Transverse colon (tissue), 4 donors: ENCODE data around the gene BMAL1.

Experiments
- EP300 ChIP-seq: sonication (generic); formaldehyde crosslinking; IDR thresholded peaks from one replicate; pipeline ENCODE4 v1.6.1; 2017; ENCODE audit warnings: antibody characterized with exemption, low read depth
- POLR2A ChIP-seq: fragments of 450-650 bp; IDR thresholded peaks from one replicate; pipeline ENCODE4 v1.6.1; 2016; ENCODE audit warnings: antibody characterized with exemption, mild to moderate bottlenecking, moderate library complexity
- POLR2AphosphoS5 ChIP-seq, 3 donors: sonication (generic); formaldehyde crosslinking; IDR thresholded peaks; one replicate each; pipeline ENCODE4 v1.6.1; 2016; ENCODE audit warnings: antibody characterized with exemption in 3 of 3
- TF ChIP-seq, protein P1 (sequence below), 5 experiments: fragments of 200-600 bp in 3 of 5; fragments of 450-650 bp in 2 of 5; sonication (generic) in 3 of 5; IDR thresholded peaks; 1 replicate in 2 of 5; 2 replicates in 3 of 5; pipeline ENCODE4 v1.5.1; 2016 to 2017; ENCODE audit warnings: antibody characterized with exemption in 5 of 5, inconsistent platforms in 3 of 5, mild to moderate bottlenecking in 2 of 5, moderate library complexity in 1 of 5

DNA sequence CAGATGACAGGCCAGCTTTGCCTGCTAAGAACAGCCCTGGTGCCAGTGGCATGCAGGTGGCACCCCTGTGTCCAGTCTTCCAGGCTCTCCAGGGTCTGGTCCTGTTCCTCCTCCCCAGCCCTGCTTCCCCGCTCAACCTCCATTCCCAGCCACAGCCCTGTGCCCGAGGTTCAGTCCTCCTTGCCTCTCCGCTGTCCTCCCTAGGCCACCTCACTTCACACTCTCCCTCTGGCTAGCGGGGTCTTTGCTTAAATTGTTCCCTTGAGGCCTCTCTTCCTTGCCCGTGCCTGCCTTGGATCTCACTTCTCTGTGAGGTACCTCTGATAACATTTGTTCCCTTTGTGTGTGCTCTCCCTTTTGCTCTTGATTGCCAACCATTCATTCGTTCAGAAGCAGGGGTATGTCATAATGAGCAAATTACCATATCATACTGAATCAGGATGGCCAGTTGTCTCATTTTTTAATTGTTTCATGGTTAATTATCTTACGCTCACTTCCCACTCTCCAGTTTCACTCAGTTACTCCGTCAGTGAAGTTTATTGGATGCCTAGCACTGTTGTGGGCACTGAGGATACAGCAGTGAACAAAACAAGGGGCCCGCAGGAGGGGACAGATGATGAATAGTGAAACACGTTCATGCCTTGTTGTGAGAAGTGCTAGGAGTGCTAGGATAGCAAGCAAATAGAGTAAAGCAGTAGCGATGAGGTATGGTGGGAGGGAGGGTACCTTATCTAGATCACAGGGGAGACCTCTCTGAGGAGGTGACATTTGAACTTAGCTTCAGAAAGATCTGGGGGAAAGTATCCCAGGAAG lies 7.4 kb downstream of the BMAL1 start:
- TF ChIP-seq POLR2AphosphoS5 (IDR thresholded peaks at IDR 0.05) (no peak), EP300 (no peak), POLR2A (no peak)
- TF ChIP-seq, protein P1, sequence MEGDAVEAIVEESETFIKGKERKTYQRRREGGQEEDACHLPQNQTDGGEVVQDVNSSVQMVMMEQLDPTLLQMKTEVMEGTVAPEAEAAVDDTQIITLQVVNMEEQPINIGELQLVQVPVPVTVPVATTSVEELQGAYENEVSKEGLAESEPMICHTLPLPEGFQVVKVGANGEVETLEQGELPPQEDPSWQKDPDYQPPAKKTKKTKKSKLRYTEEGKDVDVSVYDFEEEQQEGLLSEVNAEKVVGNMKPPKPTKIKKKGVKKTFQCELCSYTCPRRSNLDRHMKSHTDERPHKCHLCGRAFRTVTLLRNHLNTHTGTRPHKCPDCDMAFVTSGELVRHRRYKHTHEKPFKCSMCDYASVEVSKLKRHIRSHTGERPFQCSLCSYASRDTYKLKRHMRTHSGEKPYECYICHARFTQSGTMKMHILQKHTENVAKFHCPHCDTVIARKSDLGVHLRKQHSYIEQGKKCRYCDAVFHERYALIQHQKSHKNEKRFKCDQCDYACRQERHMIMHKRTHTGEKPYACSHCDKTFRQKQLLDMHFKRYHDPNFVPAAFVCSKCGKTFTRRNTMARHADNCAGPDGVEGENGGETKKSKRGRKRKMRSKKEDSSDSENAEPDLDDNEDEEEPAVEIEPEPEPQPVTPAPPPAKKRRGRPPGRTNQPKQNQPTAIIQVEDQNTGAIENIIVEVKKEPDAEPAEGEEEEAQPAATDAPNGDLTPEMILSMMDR (IDR thresholded peaks at IDR 0.05), result no peak
